HepG2 (cell line): ENCODE data around the gene FBXO24. TPM values are rescaled to one million over a fixed set of nuclear protein-coding genes. Genes with fewer than 3 reads are reported as not detected.

Experiments used
- CEBPG ChIP-seq: IDR thresholded peaks from 2 replicates; pipeline ENCODE4 v1.6.1; 2016
- ELF4 ChIP-seq: sonication (generic); formaldehyde crosslinking; IDR thresholded peaks from 2 replicates; pipeline ENCODE4 v1.5.0; 2020; ENCODE audit warnings: missing genetic modification reagents, mild to moderate bottlenecking, moderate library complexity, borderline replicate concordance
- ELK4 ChIP-seq: sonication (generic); formaldehyde crosslinking; IDR thresholded peaks from 2 replicates; pipeline ENCODE4 v1.9.0; 2021; ENCODE audit warnings: missing genetic modification reagents, borderline replicate concordance
- FOXC1 ChIP-seq: sonication (generic); formaldehyde crosslinking; IDR thresholded peaks from 2 replicates; pipeline ENCODE4 v1.8.0; 2022; ENCODE audit warnings: mild to moderate bottlenecking, missing genetic modification reagents, borderline replicate concordance
- HMG20B ChIP-seq: conservative IDR thresholded peaks from 2 replicates; pipeline ENCODE4 v1.6.1; 2016; ENCODE audit warnings: missing genetic modification reagents, missing compliant biosample characterization
- HNRNPH1 ChIP-seq: fragments of 200-400 bp; formaldehyde crosslinking; optimal IDR thresholded peaks from 2 replicates; pipeline ENCODE3; 2017; ENCODE audit warnings: mild to moderate bottlenecking, low read depth, low read length
- IRF2 ChIP-seq: IDR thresholded peaks from 2 replicates; pipeline ENCODE4 v1.6.1; 2018; ENCODE audit warnings: missing genetic modification reagents, missing compliant biosample characterization
- MTF1 ChIP-seq: sonication (generic); formaldehyde crosslinking; IDR thresholded peaks from 2 replicates; pipeline ENCODE4 v1.5.0; 2020; ENCODE audit warnings: missing genetic modification reagents
- NPAS2 ChIP-seq: sonication (generic); formaldehyde crosslinking; IDR thresholded peaks from 2 replicates; pipeline ENCODE4 v1.8.0; 2022; ENCODE audit warnings: mild to moderate bottlenecking, missing genetic modification reagents, borderline replicate concordance
- PAX8 ChIP-seq: sonication (generic); formaldehyde crosslinking; IDR thresholded peaks from 2 replicates; pipeline ENCODE4 v1.8.0; 2022; ENCODE audit warnings: mild to moderate bottlenecking, missing genetic modification reagents, borderline replicate concordance
- PCBP2 ChIP-seq: fragments of 200-400 bp; formaldehyde crosslinking; optimal IDR thresholded peaks from 2 replicates; pipeline ENCODE3; 2018; ENCODE audit warnings: low read length, low read depth; ENCODE audit not compliant: poor library complexity, severe bottlenecking
- POGK ChIP-seq: sonication (generic); formaldehyde crosslinking; conservative IDR thresholded peaks from 2 replicates; pipeline ENCODE4 v1.8.0; 2022; ENCODE audit warnings: mild to moderate bottlenecking, moderate library complexity, missing genetic modification reagents
- RNF2 ChIP-seq: fragments of 450-650 bp; conservative IDR thresholded peaks from 2 replicates; pipeline ENCODE4 v1.6.1; 2016; ENCODE audit warnings: low read depth
- SALL2 ChIP-seq: sonication (generic); formaldehyde crosslinking; IDR thresholded peaks from 2 replicates; pipeline ENCODE4 v1.8.1; 2023; ENCODE audit warnings: mild to moderate bottlenecking, missing genetic modification reagents, inconsistent platforms
- SIN3B ChIP-seq: fragments of 150-350 bp; IDR thresholded peaks from 2 replicates; pipeline ENCODE4 v1.6.1; 2014; ENCODE audit warnings: low read length
- SIX1 ChIP-seq: sonication (generic); formaldehyde crosslinking; IDR thresholded peaks from 2 replicates; pipeline ENCODE4 v1.4.0; 2020; ENCODE audit warnings: missing genetic modification reagents, borderline replicate concordance
- SOX5 ChIP-seq: IDR thresholded peaks from 2 replicates; pipeline ENCODE4 v1.6.1; 2016; ENCODE audit warnings: borderline replicate concordance
- SP140L ChIP-seq: sonication (generic); formaldehyde crosslinking; IDR thresholded peaks from 2 replicates; pipeline ENCODE4 v1.4.0; 2020; ENCODE audit warnings: missing genetic modification reagents, borderline replicate concordance
- STAT6 ChIP-seq: sonication (generic); formaldehyde crosslinking; IDR thresholded peaks from 2 replicates; pipeline ENCODE4 v1.4.0; 2020; ENCODE audit warnings: missing genetic modification reagents, mild to moderate bottlenecking, borderline replicate concordance
- ZFP41 ChIP-seq: sonication (generic); formaldehyde crosslinking; IDR thresholded peaks from 2 replicates; pipeline ENCODE4 v1.4.0; 2020; ENCODE audit warnings: mild to moderate bottlenecking, missing genetic modification reagents, borderline replicate concordance
- ZMYM2 ChIP-seq: sonication (generic); formaldehyde crosslinking; IDR thresholded peaks from 2 replicates; pipeline ENCODE4 v1.8.0; 2022; ENCODE audit warnings: mild to moderate bottlenecking, missing genetic modification reagents
- ZNF124 ChIP-seq: sonication (generic); formaldehyde crosslinking; IDR thresholded peaks from 2 replicates; pipeline ENCODE4 v1.4.0; 2020; ENCODE audit warnings: missing genetic modification reagents
- ZNF17 ChIP-seq: sonication (generic); formaldehyde crosslinking; IDR thresholded peaks from 2 replicates; pipeline ENCODE4 v1.5.0; 2020; ENCODE audit warnings: mild to moderate bottlenecking, missing genetic modification reagents
- ZNF280B ChIP-seq: sonication (generic); formaldehyde crosslinking; IDR thresholded peaks from 2 replicates; pipeline ENCODE4 v1.5.0; 2020; ENCODE audit warnings: missing genetic modification reagents, mild to moderate bottlenecking, borderline replicate concordance
- ZNF672 ChIP-seq: sonication (generic); formaldehyde crosslinking; IDR thresholded peaks from 2 replicates; pipeline ENCODE4 v1.8.1; 2022; ENCODE audit warnings: missing genetic modification reagents
- ZSCAN25 ChIP-seq: sonication (generic); formaldehyde crosslinking; IDR thresholded peaks from 2 replicates; pipeline ENCODE4 v1.8.0; 2022; ENCODE audit warnings: mild to moderate bottlenecking, missing genetic modification reagents
- polyA plus RNA-seq, 8 experiments: library from polyadenylated mRNA; depleted of rRNA in 3 of 8; stranded (reverse) in 7 of 8; unstranded in 1 of 8; fragments of >200 nt; fragmentation: Illumina TruSeq in 4 of 8; extraction: Trizol in 4 of 8; gene quantifications; 2 replicates each; pipeline versions ENCODE4 v1.2.1 to v1.2.3, GENCODE V29; 2011 to 2016; ENCODE audit warnings: low read depth in 4 of 8, missing spikeins in 1 of 8, mixed read lengths in 1 of 8; ENCODE audit not compliant: insufficient read depth in 1 of 8
- total RNA-seq, 5 experiments: library from RNA; depleted of rRNA; stranded (reverse); fragments of >200 nt; fragmentation: Illumina TruSeq; extraction: Trizol; gene quantifications; 2 replicates each; pipeline ENCODE4 v1.2.3, GENCODE V29; 2016; ENCODE audit warnings: low read depth in 1 of 5

The FBXO24 gene
- total and polyA plus RNA-seq, 2 of the 13 experiments (the other 11 are each of a cell fraction or from before 2014, with no cell fraction given): 0.20 to 0.55 TPM

- TF ChIP-seq ZFP41 (CRISPR knock-in tag) (no peak), HNRNPH1 (no peak), SP140L (CRISPR knock-in tag) (no peak), PAX8 (CRISPR knock-in tag) (no peak), IRF2 (CRISPR knock-in tag) (peak; percentile 66; the same call in 1 of the 2 replicates), CEBPG (CRISPR knock-in tag) (peak; percentile 47; the same call in 1 of the 2 replicates), POGK (CRISPR knock-in tag) (no peak), HMG20B (no peak), PCBP2 (no peak), ZNF280B (CRISPR knock-in tag) (no peak), NPAS2 (CRISPR knock-in tag) (no peak), SALL2 (no peak), SIN3B (no peak), ELF4 (CRISPR knock-in tag) (no peak), STAT6 (no peak), RNF2 (no peak), ZNF124 (no peak), SOX5 (CRISPR knock-in tag) (no peak; the same call in 1 of the 2 replicates), ELK4 (no peak), ZSCAN25 (CRISPR knock-in tag) (no peak), ZNF672 (CRISPR knock-in tag) (no peak), ZMYM2 (CRISPR knock-in tag) (no peak), FOXC1 (no peak), ZNF17 (no peak), MTF1 (CRISPR knock-in tag) (no peak), SIX1 (peak; percentile 35; the same call in 1 of the 2 replicates)
Measured at GRCh38 chr7:100544386-100544785, 41.7 kb upstream of the FBXO24 start (continued).
